Ascending aorta (tissue), 2 donors: ENCODE results near the gene MKX. TPM values are rescaled to one million over a fixed set of nuclear protein-coding genes. Genes with fewer than 3 reads are reported as not detected.

Source experiments
- DNase-seq, 2 donors: peaks; one replicate each; pipeline ENCODE4 v3.0.0-alpha.2; 2019; ENCODE audit warnings: low spot score in 2 of 2
- H3K27ac ChIP-seq, 2 donors: fragments of 200-600 bp; sonication (generic); one replicate each; pipeline ENCODE4 v1.5.1; 2016 to 2017; ENCODE audit warnings: mild to moderate bottlenecking in 1 of 2
- H3K27me3 ChIP-seq: fragments of 200-600 bp; sonication (generic); one replicate; pipeline ENCODE4 v1.5.1; 2017
- H3K36me3 ChIP-seq, 2 donors: fragments of 200-600 bp; sonication (generic); one replicate each; pipeline ENCODE4 v1.5.1; 2016
- H3K4me1 ChIP-seq, 2 donors: fragments of 200-600 bp; sonication (generic); one replicate each; pipeline ENCODE4 v1.5.1; 2016 to 2017; ENCODE audit warnings: mild to moderate bottlenecking in 1 of 2
- H3K4me3 ChIP-seq, 2 donors: fragments of 200-600 bp; sonication (generic); one replicate each; pipeline ENCODE4 v1.5.1; 2016 to 2017; ENCODE audit warnings: mild to moderate bottlenecking in 1 of 2
- H3K9me3 ChIP-seq, 2 donors: fragments of 200-600 bp; sonication (generic); one replicate each; pipeline ENCODE4 v1.5.1; 2016
- intact Hi-C: fragments of 100-400 bp; cut with DNase I; formaldehyde crosslinking; loops from one replicate; pipeline ENCODE4 v1.15.1; 2023
- total RNA-seq: library from RNA; depleted of rRNA; stranded (reverse); fragments of >200 nt; gene quantifications from one replicate; pipeline ENCODE4 v1.1.0, GENCODE V29; 2016
- TF ChIP-seq, protein P1 (sequence below), 3 experiments: fragments of 200-600 bp in 2 of 3; fragments of 450-650 bp in 1 of 3; sonication (generic) in 2 of 3; IDR thresholded peaks; one replicate each; pipeline ENCODE4 v1.5.1; 2016 to 2019; ENCODE audit warnings: antibody characterized with exemption in 3 of 3, mild to moderate bottlenecking in 1 of 3, moderate library complexity in 1 of 3

Gene MKX
- total RNA-seq, 1 donor from 2014 or later = 15.8 TPM

DNA sequence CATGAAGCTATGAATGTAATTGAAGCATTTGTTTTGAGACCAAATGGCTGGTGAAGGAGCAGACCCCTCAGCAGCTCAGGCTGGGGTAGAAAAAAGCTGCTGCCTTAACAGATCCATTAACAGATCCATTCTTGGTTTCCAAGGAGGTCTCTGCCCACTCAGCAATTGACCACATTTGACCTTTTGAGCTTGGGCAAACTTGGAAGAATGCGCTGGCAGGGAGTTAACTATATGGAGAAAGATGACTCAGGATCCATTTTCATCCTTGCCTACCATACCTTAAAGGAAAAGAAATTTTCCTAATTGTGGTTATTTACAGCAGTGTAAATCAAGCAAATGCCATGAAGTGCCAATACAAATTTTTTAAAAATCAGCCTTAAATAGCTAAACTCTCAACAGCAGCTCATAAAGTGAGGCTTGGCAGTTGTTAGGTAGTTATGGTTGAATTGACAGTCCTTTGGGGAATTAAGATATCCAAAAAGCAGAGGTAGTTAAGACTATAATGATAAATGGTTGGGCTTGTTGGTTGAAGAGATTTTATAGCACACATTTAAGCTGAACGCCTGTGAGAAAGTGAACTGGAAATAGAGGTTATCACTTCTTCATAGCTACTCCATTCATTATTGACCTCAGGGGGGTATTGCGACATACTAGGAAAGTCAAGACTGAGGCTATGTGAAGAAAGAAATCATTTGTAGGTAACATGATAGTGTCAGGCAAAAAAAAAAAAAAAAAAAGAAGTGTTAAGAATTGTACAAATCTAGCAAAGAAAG, 83.9 kb downstream of the MKX start:
- Histone ChIP-seq H3K27me3 (no peaks in the 10 kb centered on the region), H3K9me3 (no peaks in the 10 kb centered on the region), H3K36me3 (no peaks in the 10 kb centered on the region), H3K4me3 (no peak overlapping the region), H3K4me1 (no peaks in the 10 kb centered on the region), H3K27ac (no peak overlapping the region)
- TF ChIP-seq, protein P1, sequence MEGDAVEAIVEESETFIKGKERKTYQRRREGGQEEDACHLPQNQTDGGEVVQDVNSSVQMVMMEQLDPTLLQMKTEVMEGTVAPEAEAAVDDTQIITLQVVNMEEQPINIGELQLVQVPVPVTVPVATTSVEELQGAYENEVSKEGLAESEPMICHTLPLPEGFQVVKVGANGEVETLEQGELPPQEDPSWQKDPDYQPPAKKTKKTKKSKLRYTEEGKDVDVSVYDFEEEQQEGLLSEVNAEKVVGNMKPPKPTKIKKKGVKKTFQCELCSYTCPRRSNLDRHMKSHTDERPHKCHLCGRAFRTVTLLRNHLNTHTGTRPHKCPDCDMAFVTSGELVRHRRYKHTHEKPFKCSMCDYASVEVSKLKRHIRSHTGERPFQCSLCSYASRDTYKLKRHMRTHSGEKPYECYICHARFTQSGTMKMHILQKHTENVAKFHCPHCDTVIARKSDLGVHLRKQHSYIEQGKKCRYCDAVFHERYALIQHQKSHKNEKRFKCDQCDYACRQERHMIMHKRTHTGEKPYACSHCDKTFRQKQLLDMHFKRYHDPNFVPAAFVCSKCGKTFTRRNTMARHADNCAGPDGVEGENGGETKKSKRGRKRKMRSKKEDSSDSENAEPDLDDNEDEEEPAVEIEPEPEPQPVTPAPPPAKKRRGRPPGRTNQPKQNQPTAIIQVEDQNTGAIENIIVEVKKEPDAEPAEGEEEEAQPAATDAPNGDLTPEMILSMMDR (IDR thresholded peaks at IDR 0.05) = no peak
- intact Hi-C loops = no loop called here
- no peak for DNase-seq

DNA sequence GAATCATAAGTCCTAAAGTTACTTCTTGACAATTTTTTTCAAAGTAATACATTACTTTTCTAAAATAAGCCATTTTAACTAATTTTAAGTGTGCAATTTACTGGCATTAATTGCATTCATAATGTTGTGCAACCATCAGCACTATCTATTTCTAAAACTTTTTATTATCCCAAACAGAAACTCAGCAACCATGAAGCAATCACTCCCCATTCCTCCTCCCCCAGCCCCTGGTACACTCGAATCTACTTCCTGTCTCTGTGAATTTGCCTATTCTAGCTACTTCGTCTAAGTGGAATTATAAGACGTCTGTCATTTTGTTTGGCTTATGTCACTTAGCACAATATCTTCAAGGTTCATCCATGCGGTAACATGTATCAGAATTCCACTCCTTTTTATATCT, 84.9 kb downstream of the MKX start:
- no peak overlapping the region for H3K4me3 ChIP-seq
- TF ChIP-seq, protein P1 (IDR thresholded peaks at IDR 0.05) = no peak
- H3K9me3 ChIP-seq = no peaks in the 10 kb centered on the region
- intact Hi-C loops = no loop called here
- H3K27me3 ChIP-seq = no peaks in the 10 kb centered on the region
- H3K27ac ChIP-seq = no peak overlapping the region
- DNase-seq = no peak
- H3K36me3 ChIP-seq = no peaks in the 10 kb centered on the region
- H3K4me1 ChIP-seq = no peaks in the 10 kb centered on the region

DNA sequence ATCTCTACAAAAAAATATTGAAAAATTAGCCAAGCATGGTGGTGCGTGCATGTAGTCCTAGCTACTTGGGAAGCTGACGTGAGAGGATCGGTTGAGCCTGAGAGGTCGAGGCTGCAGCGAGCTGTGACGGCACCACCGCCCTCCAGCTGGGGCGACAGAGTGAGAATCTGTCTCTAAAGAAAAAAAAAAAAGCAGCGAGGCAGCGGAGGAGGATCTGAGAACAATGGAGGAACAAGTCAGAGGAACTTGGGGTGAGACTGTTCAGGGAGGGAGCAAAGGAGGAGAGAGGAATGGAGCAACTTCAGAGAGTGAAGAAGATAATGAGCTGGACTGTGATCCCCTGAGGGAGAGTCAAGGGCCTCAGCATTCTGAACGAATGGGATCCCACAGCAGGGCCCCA, 85.4 kb downstream of the MKX start:
- Histone ChIP-seq H3K9me3 (no peaks in the 10 kb centered on the region), H3K27me3 (no peaks in the 10 kb centered on the region), H3K4me3 (no peak overlapping the region), H3K36me3 (no peaks in the 10 kb centered on the region), H3K27ac (no peak overlapping the region), H3K4me1 (no peaks in the 10 kb centered on the region)
- TF ChIP-seq, protein P1 (IDR thresholded peaks at IDR 0.05) = no peak
- DNase-seq = no peak
- intact Hi-C loops = no loop called here

DNA sequence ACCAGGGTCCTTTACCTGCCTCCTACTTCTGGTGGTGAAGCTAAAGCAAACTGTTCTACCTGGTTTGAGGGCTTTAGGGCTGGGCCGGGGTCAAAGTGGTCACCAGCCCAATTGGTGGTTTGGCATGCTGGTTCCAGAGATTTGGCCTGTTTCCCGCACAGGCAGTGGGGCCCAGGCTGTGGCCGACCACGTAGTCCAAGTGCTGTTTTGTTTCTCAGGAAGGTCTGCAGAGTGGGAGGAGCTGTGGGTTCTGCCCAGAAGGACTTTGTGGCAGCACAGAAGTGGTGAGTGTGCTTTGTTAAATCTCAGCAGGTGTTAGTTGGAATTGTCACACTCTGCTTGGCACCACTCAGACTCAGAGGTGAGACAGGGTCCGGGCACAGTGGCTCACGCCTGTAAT, 85.8 kb downstream of the MKX start:
- TF ChIP-seq, protein P1 (IDR thresholded peaks at IDR 0.05) = no peak
- no peaks in the 10 kb centered on the region for H3K9me3 ChIP-seq
- H3K27ac ChIP-seq = no peak overlapping the region
- intact Hi-C loops = no loop called here
- DNase-seq = no peak
- H3K27me3 ChIP-seq = no peaks in the 10 kb centered on the region
- no peaks in the 10 kb centered on the region for H3K4me1 ChIP-seq
- no peak overlapping the region for H3K4me3 ChIP-seq
- H3K36me3 ChIP-seq = no peaks in the 10 kb centered on the region

DNA sequence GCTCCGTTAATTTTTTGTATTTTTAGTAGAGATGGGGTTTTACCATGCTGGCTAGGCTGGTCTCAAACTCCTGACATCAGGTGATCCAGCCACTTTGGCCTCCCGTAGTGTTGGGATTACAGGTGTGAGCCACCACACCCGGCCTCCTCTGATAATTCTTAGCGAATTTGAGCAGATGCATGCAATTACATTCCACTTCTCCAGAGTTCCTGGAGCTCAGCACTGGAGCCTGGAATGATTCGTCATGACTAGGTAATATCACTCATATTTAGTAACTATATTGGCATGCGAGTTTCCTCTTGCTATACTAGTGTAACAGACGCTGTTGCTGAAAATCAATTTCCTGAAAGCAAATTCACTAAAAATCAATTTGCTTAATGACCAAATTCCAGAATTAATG, 86.8 kb downstream of the MKX start:
- intact Hi-C loops = no loop called here
- Histone ChIP-seq H3K4me1 (no peaks in the 10 kb centered on the region), H3K4me3 (no peak overlapping the region), H3K36me3 (no peaks in the 10 kb centered on the region), H3K9me3 (no peaks in the 10 kb centered on the region), H3K27ac (no peak overlapping the region), H3K27me3 (no peaks in the 10 kb centered on the region)
- TF ChIP-seq, protein P1 (IDR thresholded peaks at IDR 0.05) = no peak
- DNase-seq = no peak
